Germinal center (tissue), 1 donor: ENCODE measurements around the gene IGFBP2.
"Not testable (repeated sequence)": the region's sequence is repeated elsewhere in the genome, so short reads cannot be mapped to it uniquely, and the experiment has no call there.

Experiments
- DNase-seq: peaks from one replicate; pipeline ENCODE4 v3.0.0; 2012; ENCODE audit warnings: mixed read lengths, low spot score

The IGFBP2 gene, protein sequence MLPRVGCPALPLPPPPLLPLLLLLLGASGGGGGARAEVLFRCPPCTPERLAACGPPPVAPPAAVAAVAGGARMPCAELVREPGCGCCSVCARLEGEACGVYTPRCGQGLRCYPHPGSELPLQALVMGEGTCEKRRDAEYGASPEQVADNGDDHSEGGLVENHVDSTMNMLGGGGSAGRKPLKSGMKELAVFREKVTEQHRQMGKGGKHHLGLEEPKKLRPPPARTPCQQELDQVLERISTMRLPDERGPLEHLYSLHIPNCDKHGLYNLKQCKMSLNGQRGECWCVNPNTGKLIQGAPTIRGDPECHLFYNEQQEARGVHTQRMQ

GRCh38 chr2:216632952-216633615 is at the start of gene IGFBP2:
Gene IGFBP2 (plus strand): TSS chr2:216633420. CDS start chr2:216633524, 104 bp downstream.
- DNase-seq: peak; percentile 32

- no peak for DNase-seq
Observed at GRCh38 chr2:216583606-216584005, 49.6 kb upstream of the IGFBP2 start.

DNA sequence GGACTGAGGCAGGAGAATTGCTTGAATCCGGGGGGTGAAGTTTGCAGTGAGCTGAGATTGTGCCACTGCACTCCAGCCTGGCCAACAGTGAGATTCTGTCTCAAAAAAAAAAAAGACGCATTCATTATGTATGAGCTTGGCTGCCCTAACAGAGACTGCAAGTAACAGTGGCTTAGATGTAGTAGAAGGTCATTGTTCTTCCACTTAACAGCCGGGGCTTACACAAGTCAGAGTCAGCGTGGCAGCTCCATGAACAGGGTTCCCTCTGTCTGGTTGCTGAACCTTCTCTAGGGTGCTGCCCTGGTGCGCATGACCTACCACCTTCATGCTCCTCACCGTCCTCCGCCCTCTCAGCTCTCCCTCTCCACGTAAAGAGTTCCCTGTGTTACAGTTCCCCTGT is 49.1 kb upstream of the IGFBP2 start:
- no peak for DNase-seq

DNA sequence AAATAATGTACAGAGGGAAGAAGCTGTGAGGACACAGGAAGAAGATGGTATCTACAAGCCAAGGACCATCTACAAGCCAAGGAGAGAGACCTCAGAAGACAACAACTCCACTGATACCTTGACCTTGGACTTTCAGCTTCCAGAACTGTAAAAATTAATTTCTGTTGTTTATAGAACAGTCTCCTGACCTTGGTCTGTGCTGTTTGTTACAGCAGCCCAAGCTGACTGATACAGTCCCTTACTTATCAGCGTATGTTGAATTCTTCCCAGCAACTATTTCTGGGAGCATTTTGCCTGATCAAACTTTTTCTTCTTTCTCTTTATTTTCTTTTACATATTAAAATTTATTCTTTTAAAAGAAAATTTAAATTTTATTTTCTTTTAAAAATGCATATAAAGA is 47.8 kb upstream of the IGFBP2 start:
- DNase-seq: no peak

GRCh38 chr2:216588861-216589710 is 44.1 kb upstream of the IGFBP2 start:
- DNase-seq: no peak

- no peak for DNase-seq
Observed at GRCh38 chr2:216589791-216590190, 43.4 kb upstream of the IGFBP2 start.

DNA sequence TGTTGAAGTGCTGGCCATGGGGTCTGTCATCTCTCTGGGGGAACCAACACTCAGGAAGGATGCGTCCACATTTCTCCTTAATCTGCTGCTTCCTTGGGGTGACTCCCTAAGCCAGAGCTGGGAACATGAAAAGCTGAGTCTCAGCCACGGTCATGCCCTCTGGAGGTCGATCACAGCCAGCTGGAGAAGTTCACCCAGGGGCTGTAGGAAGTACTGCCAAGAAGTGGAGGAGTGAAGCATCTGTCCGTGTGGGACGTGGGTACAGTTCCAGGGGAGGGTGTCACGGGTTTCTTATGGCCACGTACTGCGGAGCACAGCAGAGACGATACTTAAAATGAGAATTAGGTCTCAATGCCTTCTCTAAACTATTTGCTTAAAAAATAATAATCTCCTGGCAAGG is 42.4 kb upstream of the IGFBP2 start:
- DNase-seq: no peak

DNA sequence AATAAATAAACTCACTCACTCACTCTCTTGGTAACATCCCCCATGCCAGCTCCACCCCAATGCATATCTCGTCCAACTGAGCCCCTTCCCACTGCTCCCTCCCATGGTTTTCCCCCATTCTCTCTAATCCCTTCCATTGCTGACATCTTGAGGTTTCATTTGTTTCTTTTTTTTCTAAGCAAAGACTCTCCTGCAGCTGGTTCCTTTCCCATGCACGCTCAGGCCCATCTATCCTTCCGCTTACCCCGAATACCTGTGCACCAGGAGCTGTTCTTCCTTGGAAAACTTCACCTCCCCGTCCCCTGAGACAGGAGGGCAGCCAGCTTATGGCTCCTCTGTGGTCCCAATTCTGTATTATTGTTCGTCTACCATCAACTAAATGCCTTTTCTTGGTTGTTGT is 41.7 kb upstream of the IGFBP2 start:
- DNase-seq: no peak

DNA sequence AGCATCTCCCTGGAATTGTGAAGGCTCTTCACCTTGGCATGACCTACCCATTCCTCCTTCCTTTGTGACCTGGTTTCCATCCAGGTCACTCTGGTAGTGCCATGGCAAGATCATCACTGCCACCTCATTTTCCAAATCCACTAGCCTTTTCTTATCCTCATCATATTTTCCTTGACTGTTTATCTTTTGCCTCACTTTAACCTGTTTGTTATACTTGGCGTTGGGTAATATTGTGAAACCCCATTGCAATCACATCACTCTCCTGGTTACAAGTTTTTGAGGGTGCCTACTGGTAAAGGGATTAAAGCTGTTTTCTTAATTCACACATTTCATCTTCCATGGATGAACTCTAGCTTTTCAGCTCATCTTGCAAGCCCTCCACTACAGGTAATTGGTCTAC is 39.1 kb upstream of the IGFBP2 start:
- no peak for DNase-seq

DNA sequence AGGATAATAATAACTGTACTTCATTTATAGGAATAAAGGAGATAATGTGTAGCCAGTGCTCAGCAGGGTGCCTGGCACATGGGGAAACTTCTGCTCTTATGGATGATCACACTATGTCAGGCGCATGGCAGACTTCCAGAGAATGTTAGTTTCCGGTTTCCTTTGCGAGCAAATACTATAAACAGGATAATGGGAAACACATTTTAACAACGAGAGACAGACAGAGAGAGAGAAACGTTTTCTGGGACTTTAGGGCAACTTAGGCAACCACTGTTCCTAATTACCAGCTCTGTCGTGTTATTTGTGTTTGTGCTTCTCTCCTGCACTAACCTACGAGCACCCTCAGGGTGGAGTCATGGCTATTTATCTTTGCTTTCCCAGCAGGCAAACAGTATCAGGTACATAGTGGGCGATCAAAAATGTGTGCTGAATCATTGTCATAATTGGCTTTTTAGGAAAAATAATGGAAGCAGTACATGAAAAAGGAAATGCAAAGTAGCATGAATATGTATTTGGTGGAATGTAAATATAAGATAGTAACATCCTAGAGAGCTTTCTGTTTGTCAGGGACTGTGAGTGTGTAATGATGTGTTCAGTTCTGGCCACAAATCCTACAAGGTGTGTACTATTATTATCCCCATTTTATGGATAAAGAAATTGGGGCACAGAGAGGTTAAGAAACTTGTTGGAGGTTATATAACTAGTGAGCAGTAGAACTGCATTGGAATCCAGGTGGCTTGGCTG is 36.8 kb upstream of the IGFBP2 start:
- no peak for DNase-seq

DNA sequence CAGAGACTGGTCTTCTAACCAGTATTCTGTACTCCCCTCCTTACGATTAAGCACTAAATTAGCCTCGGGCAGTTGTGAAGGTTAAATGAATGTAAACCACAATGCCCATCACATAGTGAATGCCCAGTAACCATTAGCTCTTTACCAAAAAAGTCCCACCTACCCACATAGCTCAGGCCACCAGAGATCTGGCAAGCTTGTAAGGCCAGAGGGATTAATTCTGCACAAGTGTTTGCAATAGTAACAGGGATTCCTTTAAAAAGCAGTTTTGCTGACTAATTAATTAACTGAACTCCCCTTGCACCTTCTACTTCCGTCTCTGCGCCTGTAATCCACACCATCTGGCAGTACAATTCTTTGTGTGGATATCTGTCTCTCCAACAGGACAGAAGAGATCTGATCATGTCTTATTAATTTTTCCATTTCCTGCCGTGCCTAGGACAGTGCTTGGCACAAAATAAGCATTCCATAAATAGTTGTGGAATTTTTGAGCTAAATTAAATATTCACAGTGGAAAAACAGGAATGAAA is 36.2 kb upstream of the IGFBP2 start:
- DNase-seq: no peak

GRCh38 chr2:216597825-216598224 is 35.4 kb upstream of the IGFBP2 start:
- DNase-seq: not testable (repeated sequence)

DNA sequence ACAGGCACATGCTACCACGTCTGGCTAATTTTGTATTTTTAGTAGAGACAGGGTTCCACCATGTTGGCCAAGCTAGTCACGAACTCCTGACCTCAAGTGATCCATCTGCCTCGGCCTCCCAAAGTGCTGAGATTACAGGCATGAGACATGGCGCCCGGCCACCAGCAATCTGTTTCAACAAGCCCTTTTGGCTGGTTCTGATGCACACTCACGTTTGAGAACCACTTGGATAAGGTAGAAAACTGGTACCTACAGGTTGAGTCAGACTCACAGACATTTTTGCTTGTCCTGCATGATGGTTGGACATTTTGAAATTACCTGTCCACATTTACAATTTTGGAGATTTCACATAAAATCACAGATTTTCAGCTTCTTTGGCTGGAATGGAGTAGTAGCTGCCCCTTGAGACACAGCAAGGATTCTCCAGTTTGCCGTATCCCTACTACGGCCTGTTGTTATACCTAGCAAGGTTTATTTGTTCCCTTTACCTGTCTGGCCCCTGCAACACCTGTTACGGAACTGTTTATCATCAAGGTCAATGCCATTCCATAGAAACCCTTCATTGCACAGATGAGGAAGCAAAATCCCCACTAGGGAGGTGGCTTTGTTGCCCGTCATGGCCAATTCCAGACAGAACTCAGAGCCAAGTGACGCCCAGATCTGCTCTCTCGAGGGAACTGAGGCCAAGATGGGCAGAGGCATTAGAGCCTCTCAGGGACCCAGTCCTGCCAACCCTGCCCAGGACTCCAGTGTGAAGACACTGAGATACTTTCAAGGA is 31.4 kb upstream of the IGFBP2 start:
- DNase-seq: no peak

- DNase-seq: no peak
Observed at GRCh38 chr2:216603010-216603883, 30.0 kb upstream of the IGFBP2 start.

GRCh38 chr2:216603884-216604245 is 29.4 kb upstream of the IGFBP2 start:
- DNase-seq: no peak

DNA sequence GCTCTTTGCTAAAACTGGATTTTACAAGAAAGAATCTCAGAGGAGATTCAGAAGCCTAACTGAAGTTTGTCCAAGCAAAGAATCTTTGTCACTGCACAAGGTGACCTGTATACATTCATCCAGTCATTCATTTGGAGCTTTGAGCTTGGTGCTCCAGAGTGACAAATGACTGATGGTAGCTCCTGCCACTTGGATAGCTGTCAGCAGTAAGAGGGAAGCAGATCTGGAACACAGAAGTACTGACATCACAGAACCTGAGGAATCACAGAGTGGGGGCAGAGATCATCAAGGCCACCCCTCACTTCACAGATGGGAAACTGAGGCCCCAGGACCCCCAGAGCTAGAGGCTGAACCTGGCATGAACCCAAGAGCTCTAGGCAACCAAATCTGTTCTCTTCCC is 28.8 kb upstream of the IGFBP2 start:
- DNase-seq: no peak

DNA sequence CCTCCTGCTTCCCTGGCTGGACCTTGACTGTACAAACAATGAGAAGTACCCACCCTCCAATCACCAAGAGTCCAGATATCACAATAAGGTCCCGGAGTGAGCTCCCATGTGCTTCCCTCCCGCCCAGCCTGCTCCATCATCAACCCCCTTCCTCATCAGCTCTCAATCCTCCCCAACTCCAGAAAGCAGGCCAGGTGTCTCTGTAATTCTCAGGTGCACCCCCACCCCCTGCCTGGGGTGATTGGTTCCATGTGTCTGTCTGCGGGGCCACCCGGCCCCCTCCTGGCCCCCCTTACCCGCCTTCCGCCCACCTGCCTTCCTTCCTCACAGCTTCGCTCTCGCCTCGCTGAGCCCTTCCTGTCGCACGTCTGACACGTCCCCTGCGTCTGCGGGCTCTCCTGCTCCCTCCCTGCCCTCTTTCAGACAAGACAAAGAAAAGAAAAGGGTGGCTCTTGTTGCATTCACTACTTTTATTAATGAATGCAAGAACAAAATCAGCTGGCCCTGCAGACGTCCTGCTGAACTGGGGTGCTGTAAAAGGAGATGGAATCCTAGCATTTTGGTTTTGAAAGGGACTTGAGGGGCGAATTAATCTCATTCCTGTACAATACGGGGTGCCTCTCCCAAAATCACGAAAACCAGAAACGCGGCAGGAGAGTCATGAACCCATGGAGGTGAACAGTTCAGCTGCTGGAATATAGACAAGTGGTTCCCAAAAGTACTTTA is 26.5 kb upstream of the IGFBP2 start:
- DNase-seq: no peak

GRCh38 chr2:216607277-216607560 is 26.0 kb upstream of the IGFBP2 start:
- no peak for DNase-seq

- no peak for DNase-seq
Observed at GRCh38 chr2:216608525-216608924, 24.7 kb upstream of the IGFBP2 start.
